Fibroblast of the aortic adventitia (primary cell): ENCODE measurements around the gene CLN6. TPM values are rescaled to one million over a fixed set of nuclear protein-coding genes. Genes with fewer than 3 reads are reported as not detected.
A peak's percentile ranks its signal among the peaks of the same experiment; 100 is the strongest.
"Not testable (repeated sequence)": the region's sequence is repeated elsewhere in the genome, so short reads cannot be mapped to it uniquely, and the experiment has no call there.

ENCODE experiments used
- DNase-seq: peaks from one replicate; pipeline ENCODE4 v3.0.0-alpha.2; 2010; ENCODE audit warnings: low read depth
- H3K4me3 ChIP-seq: 2 replicates; pipeline ENCODE4 v1.5.1; 2011; ENCODE audit warnings: low read depth, mild to moderate bottlenecking, control low read depth, low read length, moderate library complexity
- total RNA-seq: library from RNA; depleted of rRNA; stranded (reverse); fragments of >200 nt; gene quantifications from 2 replicates; pipeline ENCODE4 v1.2.3, GENCODE V29; 2012; ENCODE audit warnings: low replicate concordance
- TF ChIP-seq, protein P1 (sequence below): IDR thresholded peaks from 2 replicates; pipeline ENCODE4 v1.5.1; 2011; ENCODE audit warnings: mild to moderate bottlenecking, low read length, control low read depth, inconsistent platforms; ENCODE audit not compliant: insufficient read depth

CLN6 gene
- total RNA-seq, 1 donor, result 25.9 TPM

DNA sequence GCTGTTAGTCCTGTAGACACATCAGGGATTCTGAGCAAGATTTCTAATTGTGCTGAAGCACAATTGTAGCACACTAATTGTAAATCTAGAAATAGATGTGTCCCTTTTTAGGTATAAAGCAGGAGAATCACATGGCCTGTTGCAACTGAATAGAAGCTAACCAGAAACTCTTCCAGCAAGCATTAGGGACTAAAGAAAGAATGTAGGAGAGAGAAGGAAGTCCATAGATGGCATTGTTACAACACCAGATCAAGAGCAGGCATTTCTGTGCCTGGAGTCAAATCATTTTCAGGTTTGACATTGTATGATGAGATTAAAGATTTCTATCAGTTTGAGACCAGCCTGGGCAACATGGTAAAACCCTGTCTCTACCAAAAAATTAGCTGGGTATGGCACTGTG lies 51.8 kb downstream of the CLN6 start:
- no peak overlapping the region for H3K4me3 ChIP-seq
- peak; percentile 44 for DNase-seq
- TF ChIP-seq, protein P1, sequence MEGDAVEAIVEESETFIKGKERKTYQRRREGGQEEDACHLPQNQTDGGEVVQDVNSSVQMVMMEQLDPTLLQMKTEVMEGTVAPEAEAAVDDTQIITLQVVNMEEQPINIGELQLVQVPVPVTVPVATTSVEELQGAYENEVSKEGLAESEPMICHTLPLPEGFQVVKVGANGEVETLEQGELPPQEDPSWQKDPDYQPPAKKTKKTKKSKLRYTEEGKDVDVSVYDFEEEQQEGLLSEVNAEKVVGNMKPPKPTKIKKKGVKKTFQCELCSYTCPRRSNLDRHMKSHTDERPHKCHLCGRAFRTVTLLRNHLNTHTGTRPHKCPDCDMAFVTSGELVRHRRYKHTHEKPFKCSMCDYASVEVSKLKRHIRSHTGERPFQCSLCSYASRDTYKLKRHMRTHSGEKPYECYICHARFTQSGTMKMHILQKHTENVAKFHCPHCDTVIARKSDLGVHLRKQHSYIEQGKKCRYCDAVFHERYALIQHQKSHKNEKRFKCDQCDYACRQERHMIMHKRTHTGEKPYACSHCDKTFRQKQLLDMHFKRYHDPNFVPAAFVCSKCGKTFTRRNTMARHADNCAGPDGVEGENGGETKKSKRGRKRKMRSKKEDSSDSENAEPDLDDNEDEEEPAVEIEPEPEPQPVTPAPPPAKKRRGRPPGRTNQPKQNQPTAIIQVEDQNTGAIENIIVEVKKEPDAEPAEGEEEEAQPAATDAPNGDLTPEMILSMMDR, result no peak

DNA sequence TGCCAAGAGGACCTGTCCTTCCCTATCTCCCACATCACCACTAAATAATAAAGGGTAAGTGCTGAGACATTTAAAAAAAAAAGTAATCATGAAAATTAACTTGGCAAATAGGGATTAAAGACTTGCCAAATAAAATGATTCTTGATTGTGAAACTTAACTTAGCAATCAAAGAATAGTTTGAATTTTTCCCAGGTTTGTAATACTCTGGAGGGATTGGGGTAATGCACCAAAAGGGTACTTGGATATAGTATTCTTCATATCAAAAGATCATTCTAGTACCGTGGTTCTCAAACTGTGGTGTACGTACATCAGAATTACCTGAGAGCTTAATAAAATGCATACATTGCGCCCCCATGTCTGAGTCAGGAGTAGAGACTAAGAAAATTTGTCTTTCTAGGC lies 52.9 kb downstream of the CLN6 start:
- no peak overlapping the region for H3K4me3 ChIP-seq
- TF ChIP-seq, protein P1, result no peak
- DNase-seq, result peak; percentile 67

DNA sequence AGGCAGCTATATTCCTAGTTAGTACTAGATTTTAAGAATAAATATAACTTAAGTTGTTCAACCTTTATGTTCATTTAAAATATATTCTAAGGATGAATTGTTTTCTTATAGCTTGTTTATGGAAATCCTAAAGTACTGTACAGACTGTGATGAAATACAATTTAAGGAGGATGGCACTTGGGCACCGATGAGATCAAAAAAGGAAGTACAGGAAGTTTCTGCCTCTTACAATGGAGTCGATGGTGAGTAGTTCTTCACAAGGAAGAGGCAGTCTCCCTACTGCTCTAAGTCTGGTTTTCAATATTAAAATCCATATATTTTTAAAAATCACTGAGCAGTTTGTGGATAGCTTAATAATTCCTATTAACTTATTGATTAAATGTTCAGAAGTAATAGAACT lies 54.0 kb downstream of the CLN6 start:
- H3K4me3 ChIP-seq, result no peak overlapping the region
- DNase-seq, result no peak
- TF ChIP-seq, protein P1, result no peak

DNA sequence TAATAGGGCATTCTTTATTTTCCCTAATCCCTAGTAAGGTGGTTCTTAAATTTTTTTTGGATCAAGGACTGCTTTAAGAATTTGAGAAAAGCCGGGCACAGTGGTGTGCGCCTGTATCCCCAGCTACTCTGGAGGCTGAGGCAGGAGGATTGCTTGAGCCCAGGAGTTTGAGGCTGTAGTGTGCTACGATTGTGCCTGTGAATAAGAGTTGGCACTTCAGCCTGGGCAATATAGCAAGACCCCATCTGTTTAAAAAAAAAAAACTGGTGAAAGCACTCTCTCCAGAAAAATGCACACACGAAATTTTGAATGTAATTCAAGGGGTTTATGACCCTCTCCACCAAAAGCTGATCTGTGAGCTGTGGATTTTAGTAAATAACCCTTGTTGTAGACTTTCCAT lies 56.4 kb downstream of the CLN6 start:
- no peak overlapping the region for H3K4me3 ChIP-seq
- no peak for DNase-seq
- TF ChIP-seq, protein P1, result no peak

DNA sequence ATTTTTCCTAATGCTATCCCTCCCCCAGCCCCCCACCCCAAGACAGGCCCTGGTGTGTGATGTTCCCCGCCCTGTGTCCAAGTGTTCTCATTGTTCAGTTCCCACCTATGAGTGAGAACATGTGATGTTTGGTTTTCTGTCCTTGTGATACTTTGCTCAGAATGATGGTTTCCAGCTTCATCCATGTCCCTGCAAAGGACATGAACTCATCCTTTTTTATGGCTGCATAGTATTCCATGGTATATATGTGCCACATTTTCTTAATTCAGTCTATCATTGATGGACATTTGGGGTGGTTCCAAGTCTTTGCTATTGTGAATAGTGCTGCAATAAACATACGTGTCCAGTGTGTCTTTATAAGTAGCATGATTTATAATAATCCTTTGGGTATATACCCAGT lies 57.5 kb downstream of the CLN6 start:
- DNase-seq, H3K4me3 ChIP-seq: not testable (repeated sequence)

DNA sequence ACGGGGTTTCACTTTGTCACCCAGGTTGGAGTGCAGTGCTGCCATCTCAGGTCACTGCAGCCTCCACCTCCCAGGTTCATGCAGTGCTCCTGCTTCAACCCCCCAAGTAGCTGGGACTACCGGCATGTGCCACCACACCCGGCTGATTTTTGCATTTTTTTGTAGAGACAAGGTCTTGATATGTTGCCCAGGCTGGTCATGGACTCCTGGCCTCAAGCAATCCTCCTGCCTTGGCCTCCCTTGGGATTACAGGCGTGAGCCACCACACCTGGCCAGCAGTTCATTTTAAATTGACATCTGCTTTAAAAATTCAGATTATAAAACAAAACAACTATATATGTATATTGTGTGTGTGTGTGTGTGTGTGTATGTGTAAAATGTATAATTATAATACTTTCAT lies 62.7 kb downstream of the CLN6 start:
- no peak overlapping the region for H3K4me3 ChIP-seq
- DNase-seq, result no peak
- TF ChIP-seq, protein P1, result no peak

DNA sequence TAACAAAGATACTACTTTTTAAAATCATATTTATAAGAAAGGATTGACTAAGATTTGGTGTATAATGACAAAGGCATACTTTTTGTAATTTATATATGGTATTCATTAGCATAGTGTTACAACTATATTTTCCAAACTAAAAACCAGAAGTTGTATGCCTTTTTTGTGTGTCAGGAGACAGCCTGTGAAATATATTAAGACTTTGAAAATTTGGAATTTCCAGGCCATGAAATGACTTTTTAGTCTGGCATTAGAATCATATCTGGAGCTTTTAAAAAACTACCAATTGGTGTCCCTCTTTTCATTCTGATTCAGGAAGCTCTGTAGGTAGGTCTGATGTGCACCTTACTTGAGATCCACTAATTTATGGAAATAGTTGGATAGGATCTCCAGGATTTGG lies 66.3 kb downstream of the CLN6 start:
- DNase-seq, result no peak
- TF ChIP-seq, protein P1, result no peak
- H3K4me3 ChIP-seq, result no peak overlapping the region
